K562 (cell line): ENCODE measurements around the gene PIK3R2.

Experiments used
- ADNP ChIP-seq: fragments of 200-800 bp; sonication (Bioruptor generic); IDR thresholded peaks from 2 replicates; pipeline ENCODE4 v1.6.1; 2016; ENCODE audit warnings: missing genetic modification characterization, missing compliant biosample characterization
- BRF1 ChIP-seq: IDR thresholded peaks from 3 replicates; pipeline ENCODE4 v1.6.1; 2011; ENCODE audit warnings: borderline replicate concordance, mild to moderate bottlenecking; ENCODE audit not compliant: insufficient read length; ENCODE audit errors: extremely low read depth
- DIDO1 ChIP-seq: fragments of 450-650 bp; IDR thresholded peaks from 2 replicates; pipeline ENCODE4 v1.6.1; 2016; ENCODE audit warnings: low read depth, missing biosample characterization, missing genetic modification characterization
- FOXA1 ChIP-seq: fragments of 450-650 bp; IDR thresholded peaks from 2 replicates; pipeline ENCODE4 v1.6.1; 2016; ENCODE audit warnings: mild to moderate bottlenecking, borderline replicate concordance
- POLR2A ChIP-seq: fragments of 450-650 bp; conservative IDR thresholded peaks from 2 replicates; pipeline ENCODE4 v1.6.1; 2016
- POLR2B ChIP-seq: fragments of 450-650 bp; IDR thresholded peaks from 2 replicates; pipeline ENCODE4 v1.6.1; 2018; ENCODE audit warnings: low read depth; ENCODE audit not compliant: partially characterized antibody
- POU5F1 ChIP-seq: fragments of 150-350 bp; IDR thresholded peaks from 2 replicates; pipeline ENCODE4 v1.6.1; 2014; ENCODE audit warnings: borderline replicate concordance, low read length, low read depth, mild to moderate bottlenecking; ENCODE audit not compliant: partially characterized antibody
- TAF15 ChIP-seq: fragments of 200-400 bp; formaldehyde crosslinking; IDR thresholded peaks from 2 replicates; pipeline ENCODE4 v1.6.1; 2017; ENCODE audit warnings: mild to moderate bottlenecking, low read depth, low read length, moderate library complexity
- TEAD1 ChIP-seq, 2 experiments: fragments of 450-650 bp in 1 of 2; sonication (generic) in 1 of 2; formaldehyde crosslinking; IDR thresholded peaks; 2 replicates each; pipeline versions ENCODE4 v1.4.0 to v1.8.0; 2020 to 2022; ENCODE audit warnings: mild to moderate bottlenecking in 2 of 2, missing genetic modification reagents in 1 of 2
- USF1 ChIP-seq: sonication (generic); formaldehyde crosslinking; IDR thresholded peaks from 2 replicates; pipeline ENCODE4 v1.9.0; 2022; ENCODE audit warnings: mild to moderate bottlenecking, missing genetic modification reagents
- ZNF121 ChIP-seq: sonication (generic); formaldehyde crosslinking; conservative IDR thresholded peaks from 2 replicates; pipeline ENCODE4 v1.8.0; 2022; ENCODE audit warnings: missing genetic modification reagents
- TF ChIP-seq, protein P1 (sequence below), 3 experiments: IDR thresholded peaks in 2 of 3; conservative IDR thresholded peaks in 1 of 3; 2 replicates each; pipeline ENCODE4 v1.5.1; 2011 to 2012; ENCODE audit warnings: low read length in 3 of 3, mild to moderate bottlenecking in 3 of 3, control low read depth in 2 of 3, improper control_type of control experiment in 1 of 3, inconsistent platforms in 1 of 3, low read depth in 1 of 3, mixed read lengths in 1 of 3, moderate library complexity in 1 of 3; ENCODE audit not compliant: insufficient read depth in 2 of 3
- TF ChIP-seq, protein P2 (sequence below): fragments of 250-450 bp; sonication (Bioruptor Pico); IDR thresholded peaks from 2 replicates; pipeline ENCODE4 v1.5.0; 2021

DNA sequence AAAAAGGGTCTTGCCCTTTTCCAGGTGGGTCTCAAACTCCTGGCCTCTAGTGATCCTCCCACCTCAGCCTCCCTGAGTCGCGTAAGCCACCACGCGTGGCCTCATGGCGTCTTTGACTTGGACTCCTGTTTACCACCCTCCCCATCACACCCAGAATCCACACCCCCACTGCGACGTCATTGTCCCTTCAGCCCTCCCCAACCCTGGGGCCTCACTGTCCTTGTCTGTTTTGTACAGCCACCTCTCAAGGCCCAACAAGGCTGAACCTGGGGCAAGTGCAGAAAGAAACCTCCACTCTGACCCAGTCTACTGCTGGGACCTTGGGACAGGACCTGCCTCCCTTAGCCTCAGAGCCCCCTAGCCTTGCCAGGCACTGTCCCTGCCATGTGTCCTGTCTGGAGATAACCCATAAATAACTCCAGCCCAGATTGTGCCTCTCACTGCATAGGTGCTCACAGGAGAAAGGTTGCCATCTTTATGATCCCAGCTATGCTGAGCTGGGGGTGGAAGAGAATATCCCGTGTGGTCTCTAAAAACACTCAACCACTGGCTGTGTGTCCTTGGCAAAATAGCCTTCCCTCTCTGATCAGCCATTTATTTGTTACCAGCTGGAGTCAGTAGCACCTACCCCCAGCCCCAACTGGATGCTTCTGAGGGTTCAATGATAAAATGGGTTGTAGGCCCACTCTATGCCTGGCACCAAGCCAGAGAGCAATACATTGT, 18.8 kb downstream of the PIK3R2 start:
- TF ChIP-seq, protein P1, sequence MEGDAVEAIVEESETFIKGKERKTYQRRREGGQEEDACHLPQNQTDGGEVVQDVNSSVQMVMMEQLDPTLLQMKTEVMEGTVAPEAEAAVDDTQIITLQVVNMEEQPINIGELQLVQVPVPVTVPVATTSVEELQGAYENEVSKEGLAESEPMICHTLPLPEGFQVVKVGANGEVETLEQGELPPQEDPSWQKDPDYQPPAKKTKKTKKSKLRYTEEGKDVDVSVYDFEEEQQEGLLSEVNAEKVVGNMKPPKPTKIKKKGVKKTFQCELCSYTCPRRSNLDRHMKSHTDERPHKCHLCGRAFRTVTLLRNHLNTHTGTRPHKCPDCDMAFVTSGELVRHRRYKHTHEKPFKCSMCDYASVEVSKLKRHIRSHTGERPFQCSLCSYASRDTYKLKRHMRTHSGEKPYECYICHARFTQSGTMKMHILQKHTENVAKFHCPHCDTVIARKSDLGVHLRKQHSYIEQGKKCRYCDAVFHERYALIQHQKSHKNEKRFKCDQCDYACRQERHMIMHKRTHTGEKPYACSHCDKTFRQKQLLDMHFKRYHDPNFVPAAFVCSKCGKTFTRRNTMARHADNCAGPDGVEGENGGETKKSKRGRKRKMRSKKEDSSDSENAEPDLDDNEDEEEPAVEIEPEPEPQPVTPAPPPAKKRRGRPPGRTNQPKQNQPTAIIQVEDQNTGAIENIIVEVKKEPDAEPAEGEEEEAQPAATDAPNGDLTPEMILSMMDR (IDR thresholded peaks at IDR 0.05 in 2 of 3, conservative IDR thresholded peaks at IDR 0.05 in 1 of 3; ENCODE audit: insufficient read depth in 2 of 3, low read depth in 1 of 3, low read length in 3 of 3) = no peak
- peak; percentile 52 for TF ChIP-seq ADNP
- no peak for TF ChIP-seq FOXA1
- no peak for TF ChIP-seq TAF15
- no peak for TF ChIP-seq USF1 (CRISPR knock-in tag)
- TF ChIP-seq ZNF121 (CRISPR knock-in tag) = no peak
- no peak for TF ChIP-seq TEAD1 (CRISPR knock-in tag; IDR thresholded peaks at IDR 0.05)
- no peak for TF ChIP-seq POLR2B
- TF ChIP-seq, protein P2, sequence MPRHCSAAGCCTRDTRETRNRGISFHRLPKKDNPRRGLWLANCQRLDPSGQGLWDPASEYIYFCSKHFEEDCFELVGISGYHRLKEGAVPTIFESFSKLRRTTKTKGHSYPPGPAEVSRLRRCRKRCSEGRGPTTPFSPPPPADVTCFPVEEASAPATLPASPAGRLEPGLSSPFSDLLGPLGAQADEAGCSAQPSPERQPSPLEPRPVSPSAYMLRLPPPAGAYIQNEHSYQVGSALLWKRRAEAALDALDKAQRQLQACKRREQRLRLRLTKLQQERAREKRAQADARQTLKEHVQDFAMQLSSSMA = no peak
- TF ChIP-seq POLR2A = peak; percentile 43; the same call in 1 of the 2 replicates
- TF ChIP-seq DIDO1 (tag) = no peak
- TF ChIP-seq POU5F1 = no peak
- no peak for TF ChIP-seq BRF1
